ENCODE data around the gene OR2G2. TPM values are rescaled to one million over a fixed set of nuclear protein-coding genes. Genes with fewer than 3 reads are reported as not detected.

OR2G2 gene
- total RNA-seq, 1 donor from 2014 or later = not detected

DNA sequence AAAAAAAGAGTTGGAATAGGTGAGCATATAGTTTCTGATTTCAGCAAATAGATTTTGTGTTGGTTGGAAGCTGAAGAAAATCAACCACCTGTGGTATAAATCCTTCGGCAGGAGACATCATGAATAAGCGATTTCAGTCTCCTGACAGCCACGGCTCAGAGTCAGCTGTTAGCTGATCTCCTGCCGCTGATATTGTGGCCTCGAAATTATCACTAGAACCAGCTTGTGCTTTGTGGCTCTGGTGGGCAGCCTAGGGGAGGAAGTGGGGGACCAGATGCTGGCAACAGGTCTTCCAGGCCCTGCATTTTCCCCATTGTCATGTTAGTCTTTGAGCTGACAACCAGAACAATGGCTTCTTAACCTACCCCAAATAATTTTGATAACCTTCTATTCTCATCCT is 40.1 kb upstream of the OR2G2 start:
- Mint-ChIP-seq H3K4me1 (ENCODE audit: unreplicated experiment) (peaks cover 31% of the 10 kb centered on the region), H3K9me3 (ENCODE audit: unreplicated experiment) (peaks cover 5% of the 10 kb centered on the region), H3K36me3 (ENCODE audit: low read depth, unreplicated experiment) (no peaks in the 10 kb centered on the region), H3K4me3 (ENCODE audit: unreplicated experiment) (no peak overlapping the region), H3K27ac (ENCODE audit: unreplicated experiment) (peak overlapping the region; percentile 69), H3K27me3 (ENCODE audit: unreplicated experiment) (peaks cover 5% of the 10 kb centered on the region)
- DNase-seq (ENCODE audit: low spot score) = peak; percentile 12
- TF ChIP-seq, protein P1, sequence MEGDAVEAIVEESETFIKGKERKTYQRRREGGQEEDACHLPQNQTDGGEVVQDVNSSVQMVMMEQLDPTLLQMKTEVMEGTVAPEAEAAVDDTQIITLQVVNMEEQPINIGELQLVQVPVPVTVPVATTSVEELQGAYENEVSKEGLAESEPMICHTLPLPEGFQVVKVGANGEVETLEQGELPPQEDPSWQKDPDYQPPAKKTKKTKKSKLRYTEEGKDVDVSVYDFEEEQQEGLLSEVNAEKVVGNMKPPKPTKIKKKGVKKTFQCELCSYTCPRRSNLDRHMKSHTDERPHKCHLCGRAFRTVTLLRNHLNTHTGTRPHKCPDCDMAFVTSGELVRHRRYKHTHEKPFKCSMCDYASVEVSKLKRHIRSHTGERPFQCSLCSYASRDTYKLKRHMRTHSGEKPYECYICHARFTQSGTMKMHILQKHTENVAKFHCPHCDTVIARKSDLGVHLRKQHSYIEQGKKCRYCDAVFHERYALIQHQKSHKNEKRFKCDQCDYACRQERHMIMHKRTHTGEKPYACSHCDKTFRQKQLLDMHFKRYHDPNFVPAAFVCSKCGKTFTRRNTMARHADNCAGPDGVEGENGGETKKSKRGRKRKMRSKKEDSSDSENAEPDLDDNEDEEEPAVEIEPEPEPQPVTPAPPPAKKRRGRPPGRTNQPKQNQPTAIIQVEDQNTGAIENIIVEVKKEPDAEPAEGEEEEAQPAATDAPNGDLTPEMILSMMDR (IDR thresholded peaks at IDR 0.05; ENCODE audit: unreplicated experiment) = no peak

- peaks cover 5% of the 10 kb centered on the region for H3K27me3 Mint-ChIP-seq (ENCODE audit: unreplicated experiment)
- no peak within 1 kb of the TSS for H3K4me3 Mint-ChIP-seq (ENCODE audit: unreplicated experiment)
- H3K9me3 Mint-ChIP-seq (ENCODE audit: unreplicated experiment) = peaks cover 5% of the 10 kb centered on the region
- no peak for DNase-seq (ENCODE audit: low spot score)
- TF ChIP-seq, protein P1 (IDR thresholded peaks at IDR 0.05; ENCODE audit: unreplicated experiment) = no peak
- H3K36me3 Mint-ChIP-seq (ENCODE audit: low read depth, unreplicated experiment) = no peaks in the 10 kb centered on the region
- peak within 1 kb of the TSS; percentile 69 for H3K27ac Mint-ChIP-seq (ENCODE audit: unreplicated experiment)
- H3K4me1 Mint-ChIP-seq (ENCODE audit: unreplicated experiment) = peaks cover 31% of the 10 kb centered on the region
These were observed 39.4 kb upstream of the OR2G2 start, which contains the start of gene GCSAML for GRCh38 chr1:247548769-247549182. GCSAML (plus strand) TSS chr1:247549134; CDS start chr1:247549192, 58 bp downstream.

DNA sequence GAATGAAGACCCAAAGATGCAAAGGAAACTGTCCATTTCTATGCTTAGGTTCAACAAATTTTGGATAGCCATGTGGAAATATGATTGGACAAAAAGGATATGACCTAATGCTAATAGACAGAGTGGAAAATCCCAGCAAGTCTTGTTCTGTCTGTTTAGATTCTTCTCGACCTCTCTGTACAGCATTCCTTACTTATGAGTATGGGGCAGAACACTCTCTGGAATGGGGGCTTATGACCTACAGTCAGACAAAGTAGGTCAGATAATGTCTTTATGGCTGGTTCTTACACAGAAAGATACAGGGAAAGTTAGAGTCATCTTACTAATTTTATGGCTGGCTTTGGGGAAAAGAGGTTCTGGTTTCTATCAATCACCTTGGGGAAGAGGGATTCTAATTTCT is 36.4 kb upstream of the OR2G2 start:
- Mint-ChIP-seq H3K27me3 (ENCODE audit: unreplicated experiment) (peaks cover 5% of the 10 kb centered on the region), H3K4me3 (ENCODE audit: unreplicated experiment) (no peak overlapping the region), H3K4me1 (ENCODE audit: unreplicated experiment) (peaks cover 31% of the 10 kb centered on the region), H3K36me3 (ENCODE audit: low read depth, unreplicated experiment) (no peaks in the 10 kb centered on the region), H3K9me3 (ENCODE audit: unreplicated experiment) (peaks cover 5% of the 10 kb centered on the region), H3K27ac (ENCODE audit: unreplicated experiment) (peak overlapping the region; percentile 31)
- TF ChIP-seq, protein P1 (IDR thresholded peaks at IDR 0.05; ENCODE audit: unreplicated experiment) = no peak
- DNase-seq (ENCODE audit: low spot score) = no peak

DNA sequence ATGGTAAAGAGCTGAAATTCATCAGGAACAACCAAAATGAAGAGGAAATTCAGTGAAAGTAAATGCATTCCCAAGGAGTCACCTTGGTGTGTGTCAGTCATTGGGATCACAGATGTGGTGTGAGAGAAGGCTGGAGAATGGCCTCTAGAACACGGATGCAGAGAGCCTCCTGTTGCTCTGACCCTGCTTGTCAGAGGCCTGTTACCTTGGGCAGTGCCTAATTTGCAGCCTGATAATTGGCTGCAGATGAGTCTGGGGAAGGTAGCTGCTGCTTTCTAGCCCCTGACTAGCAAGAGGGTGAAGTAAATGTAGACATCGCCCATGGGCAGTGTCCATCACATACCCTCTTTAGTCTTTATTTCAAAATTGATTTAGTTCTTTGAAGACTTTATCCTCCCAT is 35.9 kb upstream of the OR2G2 start:
- no peaks in the 10 kb centered on the region for H3K36me3 Mint-ChIP-seq (ENCODE audit: low read depth, unreplicated experiment)
- H3K9me3 Mint-ChIP-seq (ENCODE audit: unreplicated experiment) = peaks cover 5% of the 10 kb centered on the region
- peak overlapping the region; percentile 31 for H3K27ac Mint-ChIP-seq (ENCODE audit: unreplicated experiment)
- H3K4me1 Mint-ChIP-seq (ENCODE audit: unreplicated experiment) = peaks cover 30% of the 10 kb centered on the region
- H3K27me3 Mint-ChIP-seq (ENCODE audit: unreplicated experiment) = peaks cover 5% of the 10 kb centered on the region
- TF ChIP-seq, protein P1 (IDR thresholded peaks at IDR 0.05; ENCODE audit: unreplicated experiment) = no peak
- DNase-seq (ENCODE audit: low spot score) = no peak
- no peak overlapping the region for H3K4me3 Mint-ChIP-seq (ENCODE audit: unreplicated experiment)

DNA sequence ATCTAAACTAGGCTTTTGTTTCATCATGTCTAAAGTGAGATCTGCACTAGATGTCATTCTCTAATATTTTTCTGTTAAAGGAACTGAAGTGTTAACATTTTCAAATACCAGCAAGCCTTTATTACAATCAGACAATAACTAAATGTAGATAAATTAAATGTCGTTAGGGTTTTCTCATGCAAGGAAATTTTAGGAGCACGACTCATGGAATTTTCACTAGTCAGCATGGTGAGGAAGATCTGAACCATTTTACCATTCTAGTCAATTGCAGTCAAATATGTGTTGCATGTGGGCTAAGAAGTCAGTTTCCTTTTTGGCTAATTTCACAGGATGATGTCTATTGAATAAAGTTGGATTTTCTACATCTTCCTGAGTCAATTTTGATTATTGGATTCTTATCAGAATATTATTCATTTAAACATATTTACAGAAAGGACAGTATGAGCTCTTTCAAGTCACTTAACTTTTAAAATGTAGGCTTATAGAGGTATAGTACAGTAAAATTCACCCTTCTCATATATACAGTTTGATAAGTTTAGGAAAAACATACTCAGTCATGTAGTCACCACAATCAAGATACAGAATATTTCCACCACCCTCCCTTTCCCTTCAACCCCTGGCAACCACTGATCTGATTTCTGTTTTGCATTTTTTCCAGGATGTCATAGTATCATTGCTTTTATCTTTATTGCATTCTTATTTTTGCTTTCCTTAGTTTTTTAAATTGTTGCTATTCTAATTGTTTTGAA is 30.1 kb upstream of the OR2G2 start:
- Mint-ChIP-seq H3K4me1 (ENCODE audit: unreplicated experiment) (no peaks in the 10 kb centered on the region), H3K9me3 (ENCODE audit: unreplicated experiment) (no peaks in the 10 kb centered on the region), H3K4me3 (ENCODE audit: unreplicated experiment) (no peak overlapping the region), H3K27me3 (ENCODE audit: unreplicated experiment) (no peaks in the 10 kb centered on the region), H3K36me3 (ENCODE audit: low read depth, unreplicated experiment) (no peaks in the 10 kb centered on the region), H3K27ac (ENCODE audit: unreplicated experiment) (no peak overlapping the region)
- no peak for DNase-seq (ENCODE audit: low spot score)
- TF ChIP-seq, protein P1 (IDR thresholded peaks at IDR 0.05; ENCODE audit: unreplicated experiment) = no peak
